Activated CD4-positive, alpha-beta T cell treated with anti-CD3 and anti-CD28 coated beads for 1 hour (primary cell): ENCODE data around the gene MAP2K4.

Experiments used
- DNase-seq: peaks from one replicate; pipeline ENCODE4 v3.0.0-alpha.2; 2020

MAP2K4 gene

DNA sequence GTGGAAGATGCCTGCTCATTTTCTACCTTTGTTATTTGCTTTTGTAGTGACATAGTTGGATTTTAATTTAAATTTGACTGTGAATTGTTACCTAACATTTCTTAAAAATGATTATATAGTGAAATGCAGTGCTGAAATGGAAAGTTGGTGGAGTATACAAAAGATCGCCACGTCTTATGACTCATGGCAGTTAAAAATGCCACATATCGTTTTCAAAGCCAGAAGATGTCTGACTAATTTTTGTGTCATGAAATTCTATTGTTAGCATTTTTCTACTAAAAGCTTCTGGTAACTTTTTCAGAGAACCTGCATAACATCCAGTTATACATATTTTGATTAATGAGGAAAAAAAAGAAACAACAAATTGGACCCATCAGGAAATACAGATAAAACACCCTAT, 20.6 kb downstream of the MAP2K4 start:
- no peak for DNase-seq

DNA sequence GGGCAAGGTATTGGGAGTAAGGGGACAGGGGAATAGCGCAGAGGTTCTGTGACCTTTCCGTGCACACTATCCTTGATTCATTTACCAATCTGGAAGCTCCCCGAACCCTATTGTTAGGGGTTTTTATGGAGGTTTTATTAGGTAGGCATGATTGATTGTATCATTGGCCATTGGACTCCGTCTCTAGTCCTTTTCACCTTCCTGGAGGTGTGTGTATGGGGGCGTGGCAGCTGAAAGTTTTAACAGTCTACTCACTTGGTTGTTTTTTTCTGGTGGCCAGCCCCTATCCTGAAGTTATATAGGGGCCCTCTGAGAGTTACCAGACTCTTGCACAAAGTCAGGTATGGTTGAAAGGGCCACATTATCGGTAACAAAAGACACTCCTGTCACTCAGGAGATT, 23.0 kb downstream of the MAP2K4 start:
- DNase-seq: no peak

DNA sequence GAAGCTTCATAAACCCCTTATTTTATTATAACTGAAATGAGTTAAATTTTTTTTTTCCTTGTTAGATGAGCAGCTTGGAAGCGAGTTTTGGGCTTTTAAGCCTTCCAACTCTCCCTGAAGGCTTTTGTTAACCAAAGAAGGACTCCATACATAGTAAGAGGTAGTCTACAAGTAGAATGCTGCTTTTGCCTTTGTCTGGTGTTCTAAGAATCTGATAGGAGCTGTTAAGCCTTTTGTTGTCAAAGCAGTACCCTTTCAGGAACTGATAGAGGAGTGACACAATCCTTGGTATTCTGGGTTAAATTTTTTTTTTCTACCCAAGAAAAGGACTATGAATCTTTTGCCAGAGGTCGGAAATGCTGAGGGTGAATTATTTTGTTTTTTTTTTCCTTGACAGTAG, 26.1 kb downstream of the MAP2K4 start:
- DNase-seq: no peak

DNA sequence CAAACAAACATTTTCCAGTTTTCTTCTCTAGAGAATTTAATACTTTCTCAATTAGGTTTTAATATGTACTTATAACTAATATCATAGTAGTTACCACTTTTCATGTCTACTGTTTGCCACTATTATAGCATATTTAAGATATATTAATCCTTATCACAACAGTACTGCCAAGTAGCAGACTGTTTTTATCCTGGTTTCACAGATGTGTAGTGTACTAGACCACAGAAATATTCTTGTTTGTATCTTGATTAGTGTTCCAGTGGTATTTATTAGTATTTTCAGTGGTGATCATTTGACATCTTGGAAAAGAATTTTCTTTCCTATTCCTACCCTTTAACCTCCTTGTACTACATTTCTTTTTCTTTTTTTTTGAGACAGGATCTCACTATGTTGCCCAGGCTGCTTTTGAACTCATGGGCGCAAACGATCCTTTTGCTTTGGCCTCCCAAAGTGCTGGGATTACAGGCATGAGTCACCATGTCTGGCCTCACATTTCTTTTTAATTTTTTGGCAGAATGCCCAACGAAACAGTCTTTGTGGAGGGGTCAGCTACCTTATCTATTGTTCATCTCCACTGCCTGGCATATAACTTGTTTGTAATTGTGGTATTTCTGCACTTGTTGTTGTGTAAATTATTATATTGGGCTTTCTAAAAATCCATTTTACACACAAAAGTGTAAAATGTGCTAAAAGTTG, 27.2 kb downstream of the MAP2K4 start:
- DNase-seq: no peak

DNA sequence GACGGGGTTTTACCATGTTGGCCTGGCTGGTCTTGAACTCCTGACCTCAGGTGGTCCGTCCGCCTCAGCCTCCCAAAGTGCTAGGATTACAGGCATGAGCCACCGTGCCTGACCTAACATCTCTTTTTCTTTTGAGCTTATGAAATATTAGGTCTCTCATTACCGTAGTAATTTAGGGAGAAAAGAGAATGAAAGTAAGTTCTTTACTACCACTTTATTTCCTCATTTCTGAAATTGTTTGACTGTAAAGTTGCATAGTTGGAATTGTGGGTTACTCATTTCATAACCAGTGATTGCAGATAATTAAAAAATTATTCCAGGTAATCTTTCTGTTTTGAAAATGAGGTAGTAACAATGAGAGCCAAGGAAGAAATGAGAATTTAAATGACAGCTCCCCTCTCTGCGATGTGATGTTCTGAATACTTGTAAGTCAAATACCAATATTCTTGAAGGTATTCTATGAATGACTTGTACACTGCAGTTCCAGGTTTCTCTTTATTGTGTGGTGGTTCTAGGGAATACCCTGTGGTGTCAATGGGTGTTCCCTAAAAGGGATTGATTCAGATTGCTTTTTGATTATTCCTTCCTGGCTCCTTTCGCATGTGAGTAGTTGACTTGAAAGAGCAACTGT, 28.3 kb downstream of the MAP2K4 start:
- no peak for DNase-seq

DNA sequence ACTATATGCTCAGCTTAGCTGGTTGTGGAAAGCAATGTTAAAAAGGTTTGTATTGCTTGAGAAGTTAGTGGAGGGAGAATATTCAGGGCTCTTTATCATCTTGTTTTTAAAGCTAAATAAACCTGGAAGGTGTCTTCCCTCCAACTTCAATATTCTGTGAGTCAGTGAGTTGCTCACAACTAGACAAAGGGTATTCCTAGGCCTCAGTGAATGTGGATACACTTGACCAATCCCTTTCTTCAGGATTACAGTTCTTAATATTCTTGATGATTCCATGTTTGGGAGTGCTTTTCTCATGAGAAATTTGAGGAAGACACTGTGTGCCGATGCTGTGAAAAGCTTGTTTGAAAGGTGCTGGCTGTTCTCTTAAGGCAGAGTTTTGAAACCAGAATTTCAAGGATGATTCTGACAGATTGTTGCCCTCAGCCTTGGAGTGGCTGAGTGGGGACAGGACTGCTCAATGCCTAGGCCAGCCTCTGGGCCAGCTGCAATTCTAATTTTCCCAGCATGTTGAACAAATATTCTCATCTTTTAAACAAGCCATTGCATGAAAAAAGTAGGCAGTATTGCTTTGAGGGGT, 30.1 kb downstream of the MAP2K4 start:
- no peak for DNase-seq

DNA sequence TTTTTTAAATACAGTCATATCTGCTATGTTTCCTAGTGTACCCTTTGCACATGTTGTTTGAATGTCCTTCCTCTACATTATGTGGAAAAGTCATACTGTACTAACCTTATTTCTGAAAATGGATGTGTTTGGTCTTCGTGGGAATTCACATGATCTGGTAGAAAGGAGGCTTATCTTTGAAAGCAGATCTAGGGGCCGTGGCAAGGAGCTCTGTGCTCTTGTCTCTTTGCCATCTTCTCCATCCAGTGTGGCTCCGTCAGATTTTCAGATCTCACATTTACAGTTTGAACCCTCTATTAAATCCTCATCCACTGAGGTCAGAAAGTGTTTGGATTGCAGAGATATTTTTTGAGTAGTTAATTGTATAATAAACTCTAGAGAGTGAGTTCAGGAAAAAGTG, 32.9 kb downstream of the MAP2K4 start:
- DNase-seq: no peak

DNA sequence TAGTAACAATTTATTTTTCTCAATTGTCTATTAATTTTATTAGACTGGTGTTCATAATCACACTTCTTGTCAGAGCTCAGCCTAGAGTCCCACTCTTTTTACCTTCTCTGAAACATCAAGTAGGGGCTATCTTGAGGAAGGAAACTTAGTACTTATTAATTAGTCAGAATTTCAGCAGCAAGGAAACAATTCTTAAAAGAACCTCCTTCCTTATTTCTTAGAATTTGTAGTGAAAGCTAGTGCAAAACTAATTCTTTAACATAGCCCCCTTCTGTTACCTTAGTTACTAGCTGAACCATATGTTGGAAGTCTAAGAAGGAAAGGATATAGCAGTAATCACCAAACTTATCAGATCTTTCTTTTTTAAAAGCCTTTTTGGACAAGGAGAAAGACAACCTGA, 35.2 kb downstream of the MAP2K4 start:
- no peak for DNase-seq

DNA sequence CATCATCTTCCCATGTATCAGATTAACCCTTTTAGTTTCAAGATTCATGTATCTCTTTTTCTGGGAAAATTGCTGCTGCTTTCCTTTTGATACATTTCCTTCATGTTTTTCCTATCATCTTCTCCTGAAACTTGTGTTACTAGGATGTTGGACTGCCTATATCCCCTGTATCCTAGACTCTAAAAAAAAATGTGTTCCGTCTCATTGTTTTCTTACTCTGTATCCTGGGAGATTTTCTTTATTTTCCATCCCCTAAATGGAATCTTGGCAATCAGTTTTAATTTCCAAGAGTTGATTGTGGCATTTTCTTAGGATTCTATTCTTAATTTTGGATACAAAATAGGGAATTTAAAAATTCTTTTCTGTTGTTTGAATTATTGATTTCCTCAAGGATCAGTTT, 36.8 kb downstream of the MAP2K4 start:
- DNase-seq: no peak

DNA sequence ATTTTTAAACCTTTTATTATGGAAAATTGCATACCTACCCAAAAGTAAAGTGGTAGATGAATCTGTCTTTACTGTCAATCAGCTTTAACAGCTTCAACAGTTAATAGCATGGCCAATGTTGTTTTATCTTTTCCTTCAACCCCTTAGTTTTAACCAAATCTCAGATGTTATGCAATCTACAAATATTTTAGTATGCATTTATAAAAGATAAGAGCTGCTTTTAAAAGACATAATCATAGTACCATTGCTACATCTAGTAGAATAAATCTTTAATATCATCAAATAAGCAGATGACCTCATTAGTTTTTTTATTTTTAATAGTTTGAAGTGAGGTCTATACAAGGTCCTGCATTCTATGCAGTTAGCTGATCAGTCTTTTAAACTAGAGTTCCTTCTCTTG, 37.9 kb downstream of the MAP2K4 start:
- DNase-seq: no peak

DNA sequence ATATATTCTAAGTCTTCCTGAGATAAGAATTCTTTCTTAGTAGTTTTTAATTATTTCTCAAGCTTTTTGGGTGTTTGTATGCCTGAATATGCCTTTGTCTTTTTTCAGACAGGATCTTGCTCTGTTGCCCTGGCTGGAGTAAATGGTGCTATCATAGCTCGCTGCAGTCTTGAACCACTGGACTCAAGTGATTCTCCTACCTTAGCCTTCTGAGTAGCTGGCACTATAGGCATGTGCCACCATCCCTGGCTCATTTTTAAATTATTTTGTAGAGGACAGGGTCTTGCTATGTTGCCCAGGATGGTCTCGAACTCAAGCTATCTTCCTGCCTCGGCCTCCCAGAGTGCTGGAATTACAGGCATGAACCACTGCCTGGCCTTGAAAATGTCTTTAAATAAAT, 41.6 kb downstream of the MAP2K4 start:
- no peak for DNase-seq

DNA sequence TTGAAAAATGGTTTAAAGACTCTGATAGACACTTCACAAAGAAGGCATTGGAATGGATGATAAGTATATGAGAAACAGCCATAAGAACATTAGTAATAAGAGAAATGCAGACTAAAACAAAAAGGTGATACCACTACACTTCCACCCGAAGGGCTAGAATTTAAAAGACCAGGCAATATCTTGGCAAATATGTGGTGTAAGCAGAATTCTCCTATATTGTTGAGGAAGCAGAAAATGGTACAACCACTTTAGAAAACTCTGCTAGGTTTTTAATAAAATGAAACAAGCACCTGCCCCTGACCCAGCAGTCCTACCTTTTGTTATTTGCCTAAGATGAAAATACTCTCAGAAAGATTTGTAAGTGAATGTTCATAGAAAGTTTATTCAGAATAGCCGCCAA, 43.7 kb downstream of the MAP2K4 start:
- no peak for DNase-seq

DNA sequence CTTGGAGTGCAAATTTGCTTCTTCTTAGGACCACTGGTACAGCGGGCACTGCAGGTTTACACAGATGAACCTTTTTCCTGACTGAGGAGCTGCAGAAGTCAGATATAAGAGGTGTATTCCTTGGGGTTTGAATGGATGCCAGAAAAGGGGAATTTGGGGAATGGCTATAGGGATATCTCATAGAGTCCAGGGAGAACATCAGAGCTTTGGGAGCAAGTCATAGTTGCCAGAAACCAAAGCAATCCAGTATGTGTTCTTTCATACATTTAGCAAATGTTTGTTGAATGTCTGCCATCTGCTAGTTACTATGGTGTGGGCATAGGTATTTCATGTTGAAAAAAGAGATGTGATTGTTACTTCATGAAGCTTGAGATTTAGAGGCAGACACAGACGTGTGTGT, 46.8 kb downstream of the MAP2K4 start:
- DNase-seq: no peak

DNA sequence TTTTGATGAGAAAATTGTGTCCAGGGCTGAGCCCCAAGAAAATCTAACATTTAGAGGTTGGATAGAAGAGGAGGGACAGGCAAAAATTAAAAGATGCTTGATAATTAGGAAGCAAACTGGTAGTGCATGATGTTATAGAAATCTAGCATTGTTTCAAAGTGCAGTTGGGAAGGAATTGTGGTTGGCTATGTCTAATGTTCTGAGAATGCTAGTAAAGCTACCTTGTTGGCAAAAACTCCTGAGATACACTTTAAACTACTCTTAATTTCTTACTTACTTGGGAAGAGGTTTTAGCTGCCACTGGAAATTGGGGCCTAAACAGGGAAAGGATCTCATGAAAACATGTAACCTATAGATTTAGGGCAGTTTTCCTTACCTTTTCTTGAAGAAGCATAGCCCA, 48.3 kb downstream of the MAP2K4 start:
- DNase-seq: no peak

DNA sequence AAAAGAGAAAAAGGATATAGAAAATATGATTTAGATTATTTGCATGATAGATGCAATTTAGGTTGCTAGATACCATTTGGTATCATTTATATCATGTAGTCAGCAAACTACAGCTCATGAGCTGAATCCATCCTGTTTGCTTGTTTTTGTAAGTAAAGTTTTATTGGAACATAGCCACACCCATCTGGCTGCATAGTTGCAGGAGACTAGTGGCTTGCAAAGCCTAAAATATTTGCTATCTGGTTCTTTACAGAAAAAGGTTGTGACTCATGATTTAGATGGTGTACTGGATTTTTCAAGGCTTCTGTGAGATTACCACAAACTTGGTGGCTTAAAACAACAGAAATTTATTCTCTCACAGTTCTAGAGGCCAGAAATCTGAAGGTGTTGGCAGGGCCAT, 49.9 kb downstream of the MAP2K4 start:
- DNase-seq: no peak

DNA sequence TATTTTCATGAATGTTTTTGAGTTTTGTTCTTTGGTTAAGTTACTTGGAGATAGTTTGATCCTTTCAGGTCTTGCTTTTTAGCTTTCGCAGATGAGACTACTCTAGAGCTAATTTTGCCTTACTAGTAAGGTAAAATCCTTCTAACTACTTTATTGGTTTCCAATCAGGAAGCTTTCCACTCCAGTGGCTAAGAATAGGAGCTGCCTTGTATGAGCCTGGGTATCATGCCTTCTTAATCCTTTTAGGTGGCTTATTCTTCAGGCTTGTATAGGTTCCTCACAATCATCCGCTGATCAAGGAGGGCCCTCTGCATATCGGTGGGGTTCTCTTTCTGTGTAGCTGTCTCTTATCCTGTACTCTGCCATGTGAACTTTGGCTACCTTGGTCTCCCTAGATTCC, 53.7 kb downstream of the MAP2K4 start:
- DNase-seq: no peak

DNA sequence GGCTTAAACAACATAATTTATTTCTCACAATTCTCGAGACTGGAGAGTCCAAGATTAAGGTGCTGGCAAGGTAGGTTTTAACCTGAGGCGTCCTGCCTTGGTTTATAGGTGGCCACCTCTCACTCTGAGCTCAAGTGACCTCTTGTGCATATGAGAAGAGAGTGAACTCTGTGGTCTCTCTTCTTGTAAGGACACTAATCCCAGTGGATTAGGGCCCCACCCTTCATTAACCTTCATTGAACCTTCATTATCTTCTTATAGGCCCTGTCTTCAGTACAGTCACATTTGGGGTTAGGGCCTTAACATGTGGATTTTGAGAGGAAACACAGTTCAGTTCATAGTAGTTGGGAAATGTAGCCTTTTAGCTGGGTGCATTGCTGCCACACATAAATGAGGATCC, 57.1 kb downstream of the MAP2K4 start:
- no peak for DNase-seq

DNA sequence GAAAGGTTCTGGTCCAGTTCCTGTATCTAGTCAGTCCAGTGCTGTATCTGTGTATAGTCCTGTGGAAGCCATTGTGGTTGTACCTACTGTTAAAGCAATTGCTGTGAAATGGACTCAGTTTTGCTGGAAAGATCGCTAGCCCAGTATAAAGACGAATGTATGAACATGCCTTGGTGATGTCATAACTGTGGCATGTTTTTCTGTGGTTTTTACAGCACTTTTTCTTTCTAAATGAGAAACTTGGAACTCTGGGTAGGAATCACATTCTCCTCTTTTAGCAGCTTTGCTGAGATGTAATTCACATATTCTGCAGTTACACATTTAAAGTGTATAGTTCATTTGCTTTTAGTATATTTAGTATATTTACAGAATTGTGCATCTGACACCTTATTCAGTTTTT, 58.1 kb downstream of the MAP2K4 start:
- no peak for DNase-seq

DNA sequence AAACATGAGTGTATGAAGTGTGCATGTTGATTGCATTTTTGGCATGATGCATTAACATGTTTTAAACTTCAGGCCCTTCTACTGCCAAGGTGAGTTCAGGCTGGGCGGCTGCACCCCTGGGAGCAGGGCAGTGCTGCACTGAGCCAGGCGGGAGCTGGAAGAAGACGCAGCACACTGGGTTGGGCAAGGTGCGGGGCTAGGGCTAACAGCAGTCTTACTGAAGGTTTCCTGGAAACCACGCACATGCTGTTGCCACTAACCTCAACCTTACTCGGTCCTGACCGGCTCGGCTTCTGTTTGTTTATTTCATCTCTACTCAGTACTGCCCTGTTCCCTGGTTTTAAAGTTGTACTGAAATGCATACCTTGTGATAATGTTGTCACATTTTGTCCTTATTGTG, 61.0 kb downstream of the MAP2K4 start:
- DNase-seq: no peak

DNA sequence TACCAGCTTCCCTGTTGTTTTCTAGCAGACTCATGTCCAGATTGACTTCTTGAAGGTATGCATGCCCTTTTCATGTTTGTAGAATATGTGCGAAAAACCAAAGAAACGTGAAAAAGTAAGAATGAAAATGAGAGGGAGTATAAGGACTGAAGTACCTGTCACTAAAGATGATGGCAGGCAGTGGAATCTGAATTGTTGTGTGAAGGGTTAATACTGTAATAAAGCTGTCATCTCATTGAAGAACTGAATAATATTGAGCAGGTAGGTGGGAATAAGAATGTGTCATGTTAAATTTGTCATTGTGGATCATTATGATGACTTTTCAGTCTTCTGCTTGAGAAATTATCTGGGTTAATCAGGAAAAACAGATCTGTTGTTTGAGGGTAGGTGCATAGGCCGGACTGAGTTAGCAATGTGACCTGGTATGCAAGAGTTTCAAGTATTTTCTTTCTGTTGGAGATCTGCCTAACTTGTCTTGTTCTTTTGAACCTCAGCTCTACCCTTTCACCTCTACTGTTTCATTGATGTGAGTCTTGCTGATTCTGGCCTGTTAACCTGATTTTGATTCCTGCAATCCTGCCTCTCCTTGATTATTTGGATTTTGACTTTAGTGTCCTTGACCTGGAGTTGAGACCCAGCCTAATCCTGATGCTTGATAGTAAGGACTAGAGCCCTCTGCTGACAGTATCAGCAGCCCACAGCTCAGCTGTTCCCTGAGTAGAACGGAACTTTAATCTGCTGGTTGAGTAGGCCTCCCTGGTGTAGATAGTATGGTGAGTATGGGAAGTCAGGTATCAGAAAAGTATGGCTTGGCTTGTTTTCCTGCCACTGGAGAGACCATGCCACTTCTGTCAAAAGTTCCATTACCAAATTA, 64.6 kb downstream of the MAP2K4 start:
- DNase-seq: no peak

DNA sequence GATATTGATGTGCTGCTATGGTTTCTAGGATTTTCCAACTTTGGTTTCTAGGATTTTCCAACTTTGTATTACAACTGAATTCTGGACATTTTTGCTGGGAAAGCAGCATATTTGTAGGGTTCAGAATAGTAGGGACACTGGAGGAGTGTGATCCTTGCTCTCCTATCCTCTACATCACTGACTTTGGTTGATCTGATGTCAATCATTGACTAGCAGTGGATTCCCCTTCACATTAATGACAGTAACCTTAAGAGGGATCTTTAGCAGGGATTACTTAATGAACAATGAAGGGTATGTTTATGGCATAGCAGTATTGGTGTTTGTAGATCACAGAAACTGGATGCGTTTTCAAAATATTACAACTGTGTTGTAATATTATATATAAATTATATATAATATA, 67.4 kb downstream of the MAP2K4 start:
- DNase-seq: no peak

DNA sequence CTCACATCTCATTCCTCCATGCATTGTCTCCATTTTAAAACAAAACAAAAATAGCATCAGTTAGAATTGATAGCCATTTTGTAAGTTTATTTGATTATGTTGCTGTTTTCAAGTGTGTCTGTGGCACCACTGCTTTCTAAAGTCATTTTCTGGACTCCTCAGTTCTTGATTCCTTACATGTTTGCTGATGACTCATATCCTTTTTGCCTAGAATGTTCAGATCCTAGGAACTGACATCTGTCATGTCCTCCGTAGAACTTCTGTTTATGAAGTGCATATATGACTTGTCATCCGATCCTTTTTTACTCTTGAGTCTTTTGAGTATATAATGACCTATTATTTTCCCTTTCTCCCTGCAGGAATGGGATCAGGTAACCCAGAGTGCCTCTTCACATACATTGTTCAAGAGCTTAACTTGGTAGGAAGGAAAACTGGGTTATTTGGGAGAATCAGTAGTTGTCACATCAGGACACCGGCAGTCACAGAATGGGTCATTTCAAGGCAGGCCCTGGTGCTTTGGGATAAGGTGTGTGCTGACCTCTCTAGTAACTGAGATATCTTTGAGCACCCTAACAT, 69.2 kb downstream of the MAP2K4 start:
- no peak for DNase-seq

DNA sequence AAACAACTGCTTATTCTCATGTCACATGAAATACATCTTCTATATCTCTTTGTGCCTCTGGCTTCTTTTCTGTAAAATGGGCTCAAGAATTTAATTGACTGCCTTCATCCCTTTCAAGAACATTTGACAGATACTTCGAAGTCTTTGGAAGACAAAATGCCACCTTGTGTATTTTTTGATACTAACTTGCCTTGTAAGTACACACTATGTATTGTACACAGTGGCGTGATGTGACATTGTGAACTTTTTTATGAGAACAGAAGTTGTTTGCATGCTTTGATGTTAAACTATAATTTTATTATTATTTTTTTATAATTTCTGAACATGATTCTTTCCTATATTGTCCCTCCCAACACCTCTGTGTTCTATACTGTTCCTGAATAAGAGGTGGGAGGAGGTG, 73.7 kb downstream of the MAP2K4 start:
- no peak for DNase-seq

DNA sequence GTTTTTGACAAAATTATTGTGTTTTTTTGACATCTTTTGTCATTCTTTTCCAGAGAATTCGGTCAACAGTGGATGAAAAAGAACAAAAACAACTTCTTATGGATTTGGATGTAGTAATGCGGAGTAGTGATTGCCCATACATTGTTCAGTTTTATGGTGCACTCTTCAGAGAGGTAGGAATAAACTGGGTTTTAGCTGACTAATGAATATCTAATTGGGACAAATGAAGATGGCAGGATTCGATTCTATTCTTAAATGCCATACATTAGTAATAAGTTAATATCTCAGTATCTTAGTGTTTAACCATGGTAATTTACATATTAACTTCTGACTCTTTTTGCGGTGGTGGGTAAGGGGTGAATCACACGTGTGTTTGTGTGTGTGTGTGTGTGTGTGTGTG, 74.8 kb downstream of the MAP2K4 start:
- no peak for DNase-seq
